ENCODE results near the gene VEGFC.

Gene VEGFC

DNA sequence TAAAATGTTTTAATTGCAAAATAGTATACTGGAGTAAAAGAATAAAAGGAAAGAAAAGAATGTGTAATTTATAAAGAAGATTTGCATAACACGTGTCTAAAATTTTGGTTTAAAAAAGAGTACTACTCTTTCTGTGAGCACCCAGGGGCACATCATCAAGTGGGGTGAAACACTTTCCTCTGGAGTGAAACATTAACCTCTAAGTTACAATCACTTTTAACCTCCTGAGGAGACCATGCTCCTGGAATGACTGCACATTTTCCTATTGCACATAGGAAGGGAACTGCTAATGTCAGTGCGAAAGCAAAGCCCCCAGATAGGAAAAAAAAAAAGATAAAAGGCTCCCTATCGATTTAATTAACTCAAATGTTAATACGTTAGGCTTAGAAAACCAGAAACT, 13.3 kb downstream of the VEGFC start:
- Histone ChIP-seq H3K79me2 (ENCODE audit: insufficient read depth, low read length) (no peaks in the 10 kb centered on the region), H3K36me3 (ENCODE audit: insufficient read depth, low read length) (no peaks in the 10 kb centered on the region), H4K20me1 (ENCODE audit: insufficient read depth, low read length, poor library complexity, severe bottlenecking) (no peaks in the 10 kb centered on the region), H3K4me3 (ENCODE audit: low read length, poor library complexity, severe bottlenecking) (no peak overlapping the region), H3F3A (ENCODE audit: low read depth) (no peaks in the 10 kb centered on the region), H3K9me2 (replicated peaks; ENCODE audit: low read depth, low read length) (no peaks in the 10 kb centered on the region), H3K9ac (ENCODE audit: low read depth, low read length, poor library complexity, severe bottlenecking) (no peak overlapping the region), H3K4me1 (ENCODE audit: insufficient read depth, low read length, poor library complexity, severe bottlenecking) (no peaks in the 10 kb centered on the region), H2AFZ (ENCODE audit: low read length) (no peak overlapping the region), H3K4me2 (ENCODE audit: low read depth, low read length, poor library complexity, severe bottlenecking) (no peak overlapping the region), H3K9me3 (ENCODE audit: insufficient read depth, low read depth, low read length) (no peaks in the 10 kb centered on the region), H3K27me3 (ENCODE audit: insufficient read depth, low read length, poor library complexity, severe bottlenecking) (no peaks in the 10 kb centered on the region)
- TF ChIP-seq EZH2phosphoT487 (IDR thresholded peaks at IDR 0.05; ENCODE audit: borderline replicate concordance) = no peak
- TF ChIP-seq CTCF (conservative IDR thresholded peaks at IDR 0.05; ENCODE audit: low read length) = no peak

- Histone ChIP-seq H3K4me1 (ENCODE audit: insufficient read depth, low read length, poor library complexity, severe bottlenecking) (no peaks in the 10 kb centered on the region), H3K4me3 (ENCODE audit: low read length, poor library complexity, severe bottlenecking) (no peak overlapping the region), H3K9me2 (replicated peaks; ENCODE audit: low read depth, low read length) (no peaks in the 10 kb centered on the region), H3K79me2 (ENCODE audit: insufficient read depth, low read length) (no peaks in the 10 kb centered on the region), H4K20me1 (ENCODE audit: insufficient read depth, low read length, poor library complexity, severe bottlenecking) (no peaks in the 10 kb centered on the region), H3K9ac (ENCODE audit: low read depth, low read length, poor library complexity, severe bottlenecking) (no peak overlapping the region), H3K4me2 (ENCODE audit: low read depth, low read length, poor library complexity, severe bottlenecking) (no peak overlapping the region), H3K9me3 (ENCODE audit: insufficient read depth, low read depth, low read length) (no peaks in the 10 kb centered on the region), H3K27me3 (ENCODE audit: insufficient read depth, low read length, poor library complexity, severe bottlenecking) (no peaks in the 10 kb centered on the region), H3F3A (ENCODE audit: low read depth) (no peaks in the 10 kb centered on the region), H3K36me3 (ENCODE audit: insufficient read depth, low read length) (no peaks in the 10 kb centered on the region), H2AFZ (ENCODE audit: low read length) (no peak overlapping the region)
- TF ChIP-seq CTCF (conservative IDR thresholded peaks at IDR 0.05; ENCODE audit: low read length) = no peak
- TF ChIP-seq EZH2phosphoT487 (IDR thresholded peaks at IDR 0.05; ENCODE audit: borderline replicate concordance) = no peak
These were observed 14.2 kb downstream of the VEGFC start for GRCh38 chr4:176778491-176778890.

DNA sequence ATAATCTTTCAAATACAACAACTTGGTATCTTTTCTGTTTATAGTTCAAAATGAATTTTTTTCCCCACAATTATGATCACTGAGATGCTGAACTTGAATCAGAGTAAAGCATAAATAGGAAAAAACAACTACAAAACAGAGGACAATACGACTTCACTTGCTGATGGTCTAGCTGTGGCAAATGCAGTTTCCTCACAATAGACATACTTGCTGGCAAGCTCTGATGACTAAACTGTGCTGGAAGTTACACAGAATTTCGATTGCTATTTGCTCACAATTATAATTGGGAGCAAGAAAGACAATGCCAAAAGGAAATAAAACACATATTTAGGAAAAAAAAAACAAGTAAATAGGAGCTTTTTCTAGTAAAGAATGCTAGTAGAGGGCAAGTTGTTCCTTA, 14.7 kb downstream of the VEGFC start:
- Histone ChIP-seq H3K4me1 (ENCODE audit: insufficient read depth, low read length, poor library complexity, severe bottlenecking) (no peaks in the 10 kb centered on the region), H3K9ac (ENCODE audit: low read depth, low read length, poor library complexity, severe bottlenecking) (no peak overlapping the region), H3K27me3 (ENCODE audit: insufficient read depth, low read length, poor library complexity, severe bottlenecking) (no peaks in the 10 kb centered on the region), H2AFZ (ENCODE audit: low read length) (no peak overlapping the region), H3F3A (ENCODE audit: low read depth) (no peaks in the 10 kb centered on the region), H3K9me3 (ENCODE audit: insufficient read depth, low read depth, low read length) (no peaks in the 10 kb centered on the region), H3K4me3 (ENCODE audit: low read length, poor library complexity, severe bottlenecking) (no peak overlapping the region), H3K79me2 (ENCODE audit: insufficient read depth, low read length) (no peaks in the 10 kb centered on the region), H3K9me2 (replicated peaks; ENCODE audit: low read depth, low read length) (no peaks in the 10 kb centered on the region), H3K36me3 (ENCODE audit: insufficient read depth, low read length) (no peaks in the 10 kb centered on the region), H4K20me1 (ENCODE audit: insufficient read depth, low read length, poor library complexity, severe bottlenecking) (no peaks in the 10 kb centered on the region), H3K4me2 (ENCODE audit: low read depth, low read length, poor library complexity, severe bottlenecking) (no peak overlapping the region)
- no peak for TF ChIP-seq EZH2phosphoT487 (IDR thresholded peaks at IDR 0.05; ENCODE audit: borderline replicate concordance)
- no peak for TF ChIP-seq CTCF (conservative IDR thresholded peaks at IDR 0.05; ENCODE audit: low read length)
